Lung microvascular endothelial cell (primary cell): ENCODE data around the gene GJC2. TPM values are rescaled to one million over a fixed set of nuclear protein-coding genes. Genes with fewer than 3 reads are reported as not detected.
"Not testable (repeated sequence)": the region's sequence is repeated elsewhere in the genome, so short reads cannot be mapped to it uniquely, and the experiment has no call there.

ENCODE experiments used
- DNase-seq, 2 donors: peaks; one replicate each; pipeline versions ENCODE4 v3.0.0 to v3.0.0-alpha.2; 2010; ENCODE audit warnings: low read depth in 2 of 2
- total RNA-seq: library from RNA; depleted of rRNA; stranded (reverse); fragments of >200 nt; gene quantifications from 2 replicates; pipeline ENCODE4 v1.2.1, GENCODE V29; 2014

Gene GJC2
- total RNA-seq, result 6.5 and 18.3 TPM in 2 replicates

DNA sequence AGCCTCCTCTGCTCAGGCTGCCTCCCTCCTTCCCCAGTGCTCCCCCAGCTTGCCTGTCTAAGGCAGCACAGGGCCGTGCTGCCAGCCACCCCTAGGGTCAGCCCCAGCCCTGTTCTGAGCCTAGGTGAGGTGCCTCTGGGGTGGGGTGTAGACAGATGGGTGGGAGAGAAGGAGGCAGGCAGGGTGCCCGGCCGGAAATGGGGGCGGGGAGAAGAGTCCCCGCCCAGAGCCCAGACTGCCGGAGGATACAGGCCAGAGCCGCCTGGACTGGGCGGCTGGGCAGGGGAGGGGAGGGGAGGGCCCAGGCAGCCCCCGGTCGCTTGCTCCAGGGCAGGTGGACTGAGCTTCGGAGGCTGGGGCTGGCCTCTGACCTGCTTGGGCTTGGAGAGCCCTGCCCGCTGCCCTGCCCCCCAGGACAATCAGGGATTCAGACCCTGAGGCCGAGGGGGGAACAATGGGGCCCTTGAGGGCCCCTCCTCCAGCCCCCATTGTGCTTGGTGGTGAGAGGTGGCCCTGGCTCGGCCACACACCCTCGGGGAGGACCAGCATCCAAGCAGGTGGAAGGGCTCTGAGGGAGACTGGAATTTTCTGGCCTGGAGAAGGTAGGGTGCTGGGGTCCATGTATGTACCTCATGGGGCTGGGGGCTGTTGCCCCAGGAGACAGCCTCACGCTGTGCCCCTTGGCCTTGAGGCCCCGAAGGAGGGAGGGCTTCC, at the start of gene GJC2:
TSS of gene GJC2 (plus strand) at position 525 of the 714 bp plus-strand sequence. CDS start 7,829 bp downstream, outside the sequence.
- DNase-seq, result no peak

- no peak for DNase-seq
Measured at GRCh38 chr1:228100822-228101613, 48.7 kb upstream of the GJC2 start.

DNA sequence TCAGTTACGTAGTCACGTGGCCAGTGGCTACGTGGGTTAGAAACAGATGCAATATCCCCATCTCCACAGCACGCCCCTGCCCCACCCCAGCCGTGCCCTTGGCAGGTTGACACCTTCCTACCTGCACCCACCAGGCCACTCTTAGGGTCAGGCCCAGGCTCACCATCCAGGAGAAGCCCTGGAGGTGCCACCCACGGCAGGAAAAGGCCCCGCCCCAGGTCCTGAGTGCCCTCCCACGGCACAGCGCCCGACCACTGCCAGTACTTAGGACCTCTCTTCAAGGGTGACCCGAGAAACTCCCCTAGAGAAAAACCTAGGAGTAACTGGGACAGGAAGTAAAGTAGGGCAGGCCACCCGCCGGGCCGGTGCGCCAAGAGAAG, 48.1 kb upstream of the GJC2 start:
- DNase-seq, result no peak

- DNase-seq, result peak; percentile 60 to 63
Measured at GRCh38 chr1:228101994-228102790, 47.5 kb upstream of the GJC2 start.

GRCh38 chr1:228102791-228103620, 46.7 kb upstream of the GJC2 start, which contains the start of gene C1orf35:
Gene C1orf35, minus strand, starts transcription at chr1:228103325. Its CDS starts 98 bp downstream, at chr1:228103227.
- DNase-seq, result peak; percentile 94 to 96

- DNase-seq, result no peak
Measured at GRCh38 chr1:228104526-228105269, 45.0 kb upstream of the GJC2 start.

GRCh38 chr1:228105270-228105995, 44.3 kb upstream of the GJC2 start:
- no peak for DNase-seq

DNA sequence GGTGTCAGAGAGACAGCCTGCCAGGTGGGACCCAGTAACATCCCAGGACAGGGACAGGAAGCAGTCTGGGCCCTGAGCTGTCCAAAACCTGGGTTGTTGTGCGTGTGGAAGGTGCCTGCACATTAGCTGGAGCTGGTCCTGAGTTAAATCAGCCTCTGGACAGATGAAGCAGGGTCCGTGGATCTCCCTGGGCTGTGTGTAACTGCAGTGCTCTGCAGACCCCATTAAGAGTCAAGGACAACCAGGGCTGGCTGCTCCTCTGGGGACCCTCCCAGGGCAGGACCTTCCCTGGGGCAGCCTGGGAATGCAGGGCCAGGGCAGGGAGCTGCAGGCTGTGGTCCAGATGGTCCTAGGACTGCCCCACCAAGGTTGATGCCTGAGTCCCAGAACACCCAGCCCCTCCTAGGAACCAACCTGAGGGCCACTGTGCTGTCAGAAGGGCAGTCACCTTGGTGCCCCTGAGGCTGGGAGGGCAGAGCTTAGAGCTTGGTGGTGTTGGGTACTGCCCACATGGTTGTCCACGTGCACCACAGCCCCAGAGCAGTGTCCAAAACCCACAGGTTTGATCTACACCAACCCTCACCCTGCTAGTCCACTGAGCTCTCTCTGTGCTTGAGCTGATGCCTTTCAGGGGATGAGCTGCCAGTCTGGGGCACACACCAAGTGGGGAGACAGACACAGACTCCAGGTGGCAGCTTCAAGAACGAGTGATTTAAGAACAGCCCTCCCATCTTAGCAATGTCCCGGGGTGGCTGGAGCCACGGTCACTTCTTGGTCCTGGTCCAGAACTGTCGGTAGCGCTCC, 43.5 kb upstream of the GJC2 start:
- no peak for DNase-seq

- DNase-seq, result no peak
Measured at GRCh38 chr1:228106800-228107054, 43.0 kb upstream of the GJC2 start.

- no peak for DNase-seq
Measured at GRCh38 chr1:228107636-228108035, 42.1 kb upstream of the GJC2 start.

- no peak for DNase-seq
Measured at GRCh38 chr1:228108055-228108690, 41.6 kb upstream of the GJC2 start.

- no peak for DNase-seq
Measured at GRCh38 chr1:228108742-228109072, 41.0 kb upstream of the GJC2 start.

GRCh38 chr1:228109073-228109961, 40.4 kb upstream of the GJC2 start, which contains the start of gene MRPL55:
Gene MRPL55, minus strand, starts transcription at chr1:228109299. Its CDS starts 1,039 bp downstream, at chr1:228108260.
- DNase-seq, result peak; percentile 97 to 98

- DNase-seq, result peak; percentile 36 to 83
Measured at GRCh38 chr1:228109962-228110488, 39.7 kb upstream of the GJC2 start.

- DNase-seq, result no peak
Measured at GRCh38 chr1:228110556-228110955, 39.2 kb upstream of the GJC2 start.

GRCh38 chr1:228111315-228111714, 38.4 kb upstream of the GJC2 start:
- DNase-seq, result not testable (repeated sequence)

DNA sequence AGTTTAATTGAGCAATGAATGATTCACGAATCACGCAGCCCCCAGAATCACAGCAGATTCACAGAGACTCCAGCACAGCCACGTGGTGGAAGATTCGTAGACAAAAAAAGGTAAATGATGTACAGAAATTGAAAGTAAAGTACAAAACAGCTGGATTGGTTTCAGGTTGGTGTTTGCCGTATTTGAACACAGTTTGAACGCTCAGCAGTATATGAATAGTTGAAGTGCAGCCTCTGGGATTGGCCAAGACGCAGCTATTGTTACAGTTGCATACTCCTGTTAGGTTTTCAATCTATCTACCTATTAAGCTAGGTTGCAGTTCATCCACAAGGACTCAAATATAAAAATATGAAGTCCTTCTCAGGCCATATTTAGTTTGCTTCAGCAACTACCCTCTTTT, 37.6 kb upstream of the GJC2 start:
- no peak for DNase-seq
